GM18520 (cell line): Measurements from ENCODE around the gene HLA-DPA1.

Source experiments
- ATAC-seq: cut with Tn5 transposase; IDR thresholded peaks from one replicate; pipeline ENCODE4 v1.9.1; 2021; ENCODE audit not compliant: unreplicated experiment

Gene HLA-DPA1

GRCh38 chr6:33088931-33089620 lies 15.6 kb upstream of the HLA-DPA1 start:
- ATAC-seq, result no peak

GRCh38 chr6:33088258-33088930 lies 14.9 kb upstream of the HLA-DPA1 start:
- ATAC-seq, result no peak

DNA sequence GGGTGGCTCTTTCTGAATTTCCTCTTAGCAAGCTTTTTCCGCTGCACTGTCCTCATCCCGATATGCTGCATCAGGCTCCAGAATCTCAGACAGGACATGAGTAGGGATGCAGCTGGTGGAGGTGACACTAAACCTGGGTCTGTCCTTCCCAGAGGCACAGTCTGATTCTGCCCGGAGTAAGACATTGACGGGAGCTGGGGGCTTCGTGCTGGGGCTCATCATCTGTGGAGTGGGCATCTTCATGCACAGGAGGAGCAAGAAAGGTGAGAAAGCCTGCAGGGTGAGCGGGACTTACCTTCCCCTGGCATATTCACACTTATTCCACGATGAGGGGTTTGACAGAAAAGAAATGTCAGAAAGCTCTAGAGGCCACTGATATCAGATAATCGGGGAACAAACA lies 12.2 kb upstream of the HLA-DPA1 start:
- ATAC-seq, result no peak

GRCh38 chr6:33082702-33083101 lies 9.3 kb upstream of the HLA-DPA1 start:
- no peak for ATAC-seq

DNA sequence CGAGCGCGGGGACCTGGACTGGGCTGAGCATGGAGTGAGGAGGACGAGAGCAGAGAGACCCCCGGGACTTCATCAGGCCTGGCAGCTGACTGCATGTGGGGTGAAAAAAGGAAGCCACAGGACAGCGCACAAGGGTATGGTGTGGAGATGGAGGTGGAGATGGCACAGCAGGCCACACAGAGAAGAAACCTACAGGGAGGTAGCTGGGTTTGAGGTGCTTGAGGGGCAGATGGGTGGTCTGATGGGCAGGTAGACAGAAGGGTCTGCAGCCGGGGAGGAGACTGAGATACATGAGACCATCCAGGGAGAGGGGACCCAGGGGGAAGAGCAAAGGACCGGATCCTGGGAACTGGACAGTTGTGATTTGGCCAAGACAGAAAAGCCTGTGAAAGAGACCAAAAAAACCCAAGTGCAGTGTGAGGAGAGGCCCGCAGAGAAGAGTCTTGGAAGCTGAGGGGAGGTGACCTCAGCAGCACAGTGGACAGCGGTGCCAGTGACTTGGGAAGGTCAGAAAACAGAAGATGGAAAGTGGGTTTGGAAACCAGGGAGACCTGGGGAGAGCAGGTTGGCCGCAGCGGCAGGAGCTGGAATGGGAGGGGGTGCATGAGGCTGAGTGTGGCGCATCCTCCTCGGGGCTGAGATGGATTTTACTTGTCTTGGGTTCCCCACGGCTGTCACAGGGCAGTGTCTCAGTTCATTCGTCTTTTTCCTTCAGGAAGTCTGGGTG lies 7.8 kb upstream of the HLA-DPA1 start:
- no peak for ATAC-seq

DNA sequence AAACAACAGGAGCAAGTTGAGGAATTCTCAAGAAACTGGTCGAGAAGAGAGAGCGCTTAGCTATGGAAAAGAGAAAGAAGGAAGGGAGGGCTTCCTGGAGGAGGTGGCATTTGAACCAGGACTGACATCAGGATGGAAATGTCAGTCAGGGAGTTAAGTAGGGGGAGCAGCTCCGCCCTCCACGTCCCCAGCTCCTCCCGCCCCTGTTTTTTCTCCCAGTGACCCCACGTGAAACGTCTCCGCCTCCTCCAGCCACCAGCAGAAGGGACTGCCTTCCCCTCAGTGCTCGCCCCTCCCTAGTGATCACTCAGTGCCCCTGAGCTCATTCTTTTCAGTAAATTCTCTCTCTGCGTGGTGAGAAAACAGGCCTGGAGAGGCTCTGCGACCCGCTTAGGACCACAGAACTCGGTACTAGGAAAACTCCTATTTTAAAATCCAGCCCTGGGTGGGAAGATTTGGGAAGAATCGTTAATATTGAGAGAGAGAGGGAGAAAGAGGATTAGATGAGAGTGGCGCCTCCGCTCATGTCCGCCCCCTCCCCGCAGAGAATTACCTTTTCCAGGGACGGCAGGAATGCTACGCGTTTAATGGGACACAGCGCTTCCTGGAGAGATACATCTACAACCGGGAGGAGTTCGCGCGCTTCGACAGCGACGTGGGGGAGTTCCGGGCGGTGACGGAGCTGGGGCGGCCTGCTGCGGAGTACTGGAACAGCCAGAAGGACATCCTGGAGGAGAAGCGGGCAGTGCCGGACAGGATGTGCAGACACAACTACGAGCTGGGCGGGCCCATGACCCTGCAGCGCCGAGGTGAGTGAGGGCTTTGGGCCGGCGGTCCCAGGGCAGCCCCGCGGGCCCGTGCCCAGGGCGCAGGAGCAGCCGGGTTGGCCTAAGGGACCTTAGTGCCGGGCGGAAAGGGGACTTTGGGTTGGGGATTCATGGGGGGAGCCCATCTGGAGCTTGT lies 7.0 kb upstream of the HLA-DPA1 start:
- no peak for ATAC-seq

DNA sequence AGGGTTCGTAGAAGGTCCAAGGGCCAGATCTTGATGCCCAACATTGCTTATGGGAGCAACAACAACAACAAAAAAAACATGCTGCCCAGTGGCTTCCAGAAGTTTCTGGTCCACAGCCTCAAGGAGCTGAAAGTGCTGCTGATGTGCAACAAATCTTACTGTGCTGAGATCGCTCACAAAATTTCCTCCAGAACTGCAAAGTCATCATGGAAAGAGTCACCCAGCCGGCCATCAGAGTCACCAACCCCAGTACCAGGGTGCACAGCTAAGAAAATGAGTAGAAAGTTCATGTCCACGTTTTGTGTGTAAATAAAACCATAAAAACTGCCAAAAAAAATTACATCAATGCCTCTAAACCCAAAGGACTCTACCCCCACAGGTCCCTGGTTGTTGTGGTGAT lies 6.1 kb upstream of the HLA-DPA1 start:
- no peak for ATAC-seq

GRCh38 chr6:33078919-33079521 lies 5.6 kb upstream of the HLA-DPA1 start:
- ATAC-seq, result no peak

GRCh38 chr6:33078442-33078841 lies 5.0 kb upstream of the HLA-DPA1 start:
- ATAC-seq, result no peak

- ATAC-seq, result no peak
Observed at GRCh38 chr6:33077908-33078307, 4.5 kb upstream of the HLA-DPA1 start.

DNA sequence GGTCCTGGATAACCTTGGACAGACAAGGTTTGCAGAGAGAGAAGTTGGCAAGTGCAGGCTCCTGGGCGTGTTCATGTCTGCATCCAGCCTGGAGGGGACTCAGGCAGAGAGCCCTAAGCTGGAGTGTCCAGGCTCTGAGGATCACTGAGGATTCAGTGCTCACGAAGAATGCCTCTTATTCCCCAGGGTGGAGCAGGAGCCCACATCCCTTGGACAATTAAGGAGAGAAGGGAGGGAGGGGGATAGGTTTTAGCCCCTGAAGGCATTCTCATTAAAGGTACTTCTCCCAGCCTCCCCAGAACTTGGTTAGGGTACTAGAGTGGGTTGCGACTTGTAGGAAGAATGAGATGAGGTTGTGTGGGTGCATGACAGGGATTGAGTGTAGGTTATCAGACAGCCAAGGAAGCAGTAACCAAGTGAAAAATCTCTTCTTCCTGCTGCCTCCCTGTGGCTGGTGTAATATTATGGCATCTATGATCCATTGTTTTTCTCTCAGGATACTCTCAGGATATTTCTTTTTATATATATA lies 3.0 kb upstream of the HLA-DPA1 start:
- ATAC-seq, result no peak

- peak; percentile 74 for ATAC-seq
Observed at GRCh38 chr6:33075568-33076405, 2.3 kb upstream of the HLA-DPA1 start, which contains the start of gene HLA-DPB1. Gene HLA-DPB1 (plus strand): TSS chr6:33075990. CDS start chr6:33076042, 52 bp downstream.

GRCh38 chr6:33075208-33075567 lies 1.7 kb upstream of the HLA-DPA1 start:
- no peak for ATAC-seq

DNA sequence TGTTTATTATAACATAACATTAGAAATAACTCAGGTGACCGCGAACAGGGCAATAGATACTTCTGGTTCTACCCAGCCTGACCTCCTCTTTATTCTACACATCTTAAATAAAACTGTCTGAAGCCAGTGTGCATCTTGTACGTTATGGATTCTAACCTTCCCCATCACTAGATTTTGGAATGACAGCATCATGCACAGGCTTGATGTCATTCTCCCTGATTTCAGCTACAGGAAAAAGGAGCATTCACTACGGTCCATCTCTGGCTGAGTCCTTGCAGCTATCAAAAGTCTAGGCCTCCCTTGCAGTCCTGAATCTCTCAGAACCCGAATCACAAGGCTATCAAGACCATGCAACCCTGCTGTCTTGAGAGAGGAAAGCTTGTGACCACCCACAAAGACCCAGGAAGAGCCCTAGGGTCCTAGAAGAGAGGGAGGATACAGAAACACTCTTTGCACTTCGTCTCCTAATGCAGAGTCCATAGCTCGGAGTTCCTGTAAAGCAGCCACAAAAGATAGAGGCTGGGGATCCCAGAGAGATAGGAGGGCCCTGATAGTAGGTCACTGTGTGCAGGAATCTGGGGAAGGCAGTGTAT lies 845 bp downstream of the HLA-DPA1 start:
- no peak for ATAC-seq

DNA sequence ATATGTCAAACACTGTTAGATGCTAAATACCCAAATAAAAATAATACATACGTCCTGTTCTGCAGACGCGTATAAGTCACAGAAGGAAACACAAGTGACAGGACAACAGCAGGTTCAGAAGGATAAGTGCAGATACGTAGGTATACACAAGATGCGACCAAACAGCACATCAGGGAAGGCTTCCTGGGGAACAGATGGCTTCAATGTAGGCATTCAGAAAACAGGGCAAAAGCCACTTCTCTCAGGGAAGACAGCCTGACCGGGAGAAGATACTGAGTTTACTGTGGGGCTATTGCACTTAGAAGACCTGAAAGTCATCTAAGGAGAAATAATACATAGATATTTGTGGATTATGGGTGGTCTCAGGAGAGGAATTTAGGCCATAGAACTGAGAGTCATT lies 1.9 kb downstream of the HLA-DPA1 start:
- ATAC-seq, result no peak

- ATAC-seq, result no peak
Observed at GRCh38 chr6:33070909-33071308, 2.5 kb downstream of the HLA-DPA1 start.

DNA sequence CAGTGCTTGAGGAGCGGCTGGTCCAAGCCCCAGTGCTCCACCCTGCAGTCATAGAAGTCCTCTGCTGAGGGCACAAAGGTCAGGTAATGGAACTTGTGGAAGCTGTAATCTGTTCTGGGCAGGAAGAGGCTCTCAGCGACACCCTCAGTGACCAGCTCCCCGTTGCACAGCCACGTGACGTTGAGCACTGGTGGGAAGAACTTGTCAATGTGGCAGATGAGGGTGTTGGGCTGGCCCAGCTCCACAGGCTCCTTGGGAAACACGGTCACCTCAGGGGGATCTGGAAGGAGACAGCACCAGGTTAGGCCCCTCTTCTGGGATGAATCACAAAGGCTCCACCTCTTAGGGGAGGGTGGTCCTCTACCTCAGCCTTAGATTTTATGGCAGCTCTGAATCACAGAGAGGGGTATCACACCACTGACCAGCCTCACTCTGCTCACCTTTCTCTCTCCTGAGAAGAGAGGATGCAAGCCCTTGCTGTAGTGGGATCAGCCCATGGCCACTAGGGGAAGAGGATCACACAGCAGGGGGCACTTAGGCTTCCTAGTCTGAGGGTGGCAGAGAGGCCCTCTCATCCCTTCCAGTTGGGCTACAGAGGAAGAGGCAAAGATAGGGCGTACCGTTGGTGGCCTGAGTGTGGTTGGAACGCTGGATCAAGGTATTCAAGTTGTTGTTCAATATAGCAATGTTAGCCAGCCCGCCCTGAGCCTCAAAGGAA lies 4.3 kb downstream of the HLA-DPA1 start:
- ATAC-seq, result no peak

DNA sequence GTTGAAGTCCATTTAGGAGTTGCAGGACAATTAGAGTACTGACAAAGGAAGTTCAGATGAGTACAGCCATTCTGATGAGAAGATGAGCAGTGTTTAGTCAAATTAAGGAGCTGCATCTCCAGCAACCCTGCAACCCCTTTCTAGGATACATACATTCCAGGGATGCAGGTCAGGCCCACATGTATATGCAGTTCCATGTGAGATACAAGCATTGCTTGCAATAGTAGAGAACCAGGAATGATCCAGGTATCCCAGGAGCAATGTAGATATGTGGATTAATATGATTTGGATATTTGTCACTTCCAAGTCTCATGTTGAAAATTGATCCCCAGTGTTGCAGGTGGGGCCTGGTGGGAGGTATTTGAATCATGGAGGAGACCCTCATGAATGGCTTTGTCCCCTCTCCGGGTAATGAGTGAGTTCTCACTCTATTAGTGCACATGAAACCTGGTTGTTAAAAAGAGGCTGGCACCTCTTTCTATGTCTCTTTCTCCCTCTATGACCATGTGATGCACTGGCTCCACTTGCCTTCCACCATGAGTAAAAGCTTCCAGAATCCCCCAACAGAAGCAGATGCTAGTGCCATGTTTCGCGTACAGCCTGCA lies 6.4 kb downstream of the HLA-DPA1 start:
- no peak for ATAC-seq
